ENCODE data around the gene KIF5A.

DNA sequence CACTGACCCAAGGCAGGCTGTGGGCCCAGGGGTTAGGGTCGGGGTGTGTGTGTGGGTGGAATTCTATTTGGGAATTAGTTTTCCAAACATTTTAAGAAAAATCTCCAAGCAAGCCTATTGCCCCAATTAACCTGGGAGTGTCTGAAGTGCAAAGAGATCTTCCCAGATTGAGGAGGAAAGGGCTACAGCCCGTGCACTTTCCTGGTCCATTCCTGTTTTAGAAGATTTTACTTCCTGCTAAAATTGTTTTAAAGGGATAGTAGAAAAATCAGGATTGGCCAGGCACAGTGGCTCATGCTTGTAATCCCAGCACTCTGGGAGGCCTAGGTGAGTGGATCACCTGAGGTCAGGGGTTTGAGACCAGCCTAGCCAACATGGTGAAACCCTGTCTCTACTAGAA lies 8.1 kb upstream of the KIF5A start:
- TF ChIP-seq, protein P1, sequence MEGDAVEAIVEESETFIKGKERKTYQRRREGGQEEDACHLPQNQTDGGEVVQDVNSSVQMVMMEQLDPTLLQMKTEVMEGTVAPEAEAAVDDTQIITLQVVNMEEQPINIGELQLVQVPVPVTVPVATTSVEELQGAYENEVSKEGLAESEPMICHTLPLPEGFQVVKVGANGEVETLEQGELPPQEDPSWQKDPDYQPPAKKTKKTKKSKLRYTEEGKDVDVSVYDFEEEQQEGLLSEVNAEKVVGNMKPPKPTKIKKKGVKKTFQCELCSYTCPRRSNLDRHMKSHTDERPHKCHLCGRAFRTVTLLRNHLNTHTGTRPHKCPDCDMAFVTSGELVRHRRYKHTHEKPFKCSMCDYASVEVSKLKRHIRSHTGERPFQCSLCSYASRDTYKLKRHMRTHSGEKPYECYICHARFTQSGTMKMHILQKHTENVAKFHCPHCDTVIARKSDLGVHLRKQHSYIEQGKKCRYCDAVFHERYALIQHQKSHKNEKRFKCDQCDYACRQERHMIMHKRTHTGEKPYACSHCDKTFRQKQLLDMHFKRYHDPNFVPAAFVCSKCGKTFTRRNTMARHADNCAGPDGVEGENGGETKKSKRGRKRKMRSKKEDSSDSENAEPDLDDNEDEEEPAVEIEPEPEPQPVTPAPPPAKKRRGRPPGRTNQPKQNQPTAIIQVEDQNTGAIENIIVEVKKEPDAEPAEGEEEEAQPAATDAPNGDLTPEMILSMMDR (IDR thresholded peaks at IDR 0.05) = no peak
- no peak for TF ChIP-seq POLR2A (IDR thresholded peaks at IDR 0.05)
